Ramos (cell line): ENCODE data around the gene NDUFA11.
"Not testable (repeated sequence)": the region's sequence is repeated elsewhere in the genome, so short reads cannot be mapped to it uniquely, and the experiment has no call there.

ENCODE experiments used
- in situ Hi-C: fragments of 300-500 bp; cut with MboI; formaldehyde crosslinking; loops from one replicate; pipeline ENCODE4 v1.14.3; 2022; ENCODE audit warnings: low sequenced_read_pairs; ENCODE audit not compliant: unreplicated experiment

Gene NDUFA11

DNA sequence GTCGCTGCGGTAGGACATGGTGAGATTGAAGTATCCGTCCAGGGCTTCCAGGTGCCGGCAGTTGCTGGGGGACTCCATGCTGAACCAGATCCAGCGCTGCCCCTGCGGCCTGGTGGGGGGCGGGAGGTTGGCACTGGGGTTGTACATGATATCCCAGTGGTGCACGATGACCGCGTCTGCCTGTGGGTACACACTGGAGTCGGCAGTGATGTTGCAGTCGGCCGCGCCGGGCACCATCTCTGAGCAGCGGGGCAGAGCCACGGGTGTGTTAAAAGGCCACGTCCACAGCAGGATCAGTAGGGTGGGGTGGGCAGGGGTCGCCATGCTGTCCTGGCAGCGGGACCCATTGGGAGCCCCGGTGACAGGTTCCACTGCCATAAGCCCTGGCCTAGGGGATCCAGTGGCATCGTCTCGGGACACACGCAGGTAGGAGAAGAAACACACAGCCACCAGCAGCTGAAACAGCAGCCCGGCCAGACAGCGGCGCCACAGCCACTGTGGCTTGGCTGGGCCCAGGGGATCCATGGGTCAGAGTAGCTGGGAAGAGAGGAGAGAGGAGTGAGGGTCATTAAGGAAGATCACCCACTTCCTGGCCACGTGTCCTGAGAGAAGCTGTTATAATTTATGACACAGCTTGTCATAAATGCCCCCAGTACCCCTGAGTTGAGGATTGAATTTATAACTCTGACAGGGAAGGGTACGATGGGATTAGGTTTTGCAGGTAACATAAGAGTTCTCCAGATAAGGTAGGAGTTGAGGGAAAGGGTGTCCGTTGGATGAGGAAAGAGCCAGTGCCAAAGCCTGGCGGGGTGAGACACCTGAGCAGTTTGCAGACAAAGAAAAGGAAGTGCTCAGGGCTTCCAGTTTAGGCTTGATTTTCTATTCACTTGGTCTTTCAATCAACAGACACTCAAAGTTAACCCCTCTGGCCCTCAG lies 36.1 kb downstream of the NDUFA11 start:
- in situ Hi-C loops, result no loop called here

GRCh38 chr19:5865772-5866171 lies 37.8 kb downstream of the NDUFA11 start:
- in situ Hi-C loops, result no loop called here

DNA sequence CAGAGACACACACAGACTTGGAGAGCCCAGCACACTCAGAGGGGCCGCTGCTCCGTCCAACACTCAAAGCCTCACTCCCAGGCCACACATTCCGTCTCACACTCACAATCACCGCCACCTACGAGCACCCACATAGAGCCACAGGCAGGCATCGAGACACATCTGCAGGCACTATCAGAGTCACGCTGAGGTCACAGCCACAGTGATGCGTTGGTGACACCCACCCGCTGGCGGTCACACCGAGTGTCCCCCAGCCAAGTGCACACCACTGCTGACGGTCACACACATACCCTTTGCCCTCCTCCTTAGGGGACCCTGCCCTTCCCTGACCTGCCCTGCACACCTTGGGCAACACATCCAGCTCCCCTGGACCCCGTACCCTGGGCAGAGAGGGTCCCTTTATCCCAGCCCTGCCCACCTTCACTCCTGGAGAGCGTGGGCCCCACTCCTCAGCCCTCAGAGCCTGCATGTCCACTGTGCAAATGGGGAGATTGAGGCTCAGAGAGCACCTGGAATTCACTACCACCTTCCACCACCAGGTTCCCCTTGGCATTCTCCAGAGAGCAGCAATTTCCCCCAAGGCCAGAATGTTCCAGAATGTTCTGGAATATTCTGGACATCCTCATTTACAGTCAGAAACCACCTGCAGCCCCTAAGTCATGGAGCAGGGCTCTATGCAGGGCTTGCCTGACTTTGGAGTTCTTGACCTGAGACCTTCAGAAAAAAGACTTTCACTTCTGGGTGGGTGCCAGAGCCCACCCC lies 38.7 kb downstream of the NDUFA11 start:
- in situ Hi-C loops, result no loop called here

GRCh38 chr19:5864013-5864720 lies 39.4 kb downstream of the NDUFA11 start:
- in situ Hi-C loops, result no loop called here

- in situ Hi-C loops, result no loop called here
Observed at GRCh38 chr19:5863030-5863665, 40.4 kb downstream of the NDUFA11 start.

GRCh38 chr19:5857203-5858081 lies 46.1 kb downstream of the NDUFA11 start:
- in situ Hi-C loops, result no loop called here

DNA sequence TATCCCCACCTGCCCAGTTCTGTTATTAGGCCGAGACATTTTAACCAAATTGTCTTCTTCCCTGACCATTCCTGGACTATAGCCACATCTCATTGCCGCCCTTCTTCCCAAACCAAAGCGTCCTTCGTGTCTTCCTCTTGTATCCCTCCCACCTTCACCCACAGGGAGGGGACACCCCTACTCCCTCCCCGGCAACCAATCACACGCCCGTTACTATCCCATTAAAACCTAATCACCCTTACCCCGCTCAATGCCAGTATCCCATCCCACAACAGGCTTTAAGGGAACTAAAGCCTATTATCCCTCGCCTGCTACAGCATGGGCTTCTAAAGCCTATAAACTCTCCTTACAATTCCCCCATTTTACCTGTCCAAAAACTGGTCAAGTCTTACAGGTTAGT lies 48.4 kb downstream of the NDUFA11 start:
- in situ Hi-C loops, result not testable (repeated sequence)

DNA sequence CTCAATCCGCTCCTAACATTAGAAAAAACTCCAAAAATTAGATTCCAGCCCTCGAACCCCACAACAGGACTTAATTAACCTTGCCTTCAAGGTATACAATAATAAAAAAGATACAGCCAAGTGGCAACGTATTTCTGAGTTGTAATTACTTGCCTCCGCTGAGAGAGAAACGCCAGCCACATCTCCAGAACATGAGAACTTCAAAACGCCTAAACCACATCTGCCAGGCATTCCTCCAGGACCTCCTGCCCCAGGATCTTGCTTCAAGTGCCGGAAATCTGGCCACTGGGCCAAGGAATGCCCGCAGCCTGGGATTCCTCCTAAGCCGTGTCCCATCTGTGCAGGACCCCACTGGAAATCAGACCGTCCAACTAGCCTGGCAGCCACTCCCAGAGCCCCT lies 49.5 kb downstream of the NDUFA11 start:
- in situ Hi-C loops, result not testable (repeated sequence)

- in situ Hi-C loops, result no loop called here
Observed at GRCh38 chr19:5851302-5851701, 52.3 kb downstream of the NDUFA11 start, which contains the start of gene FUT3. FUT3 (minus strand) TSS chr19:5851449.

GRCh38 chr19:5850743-5851293 lies 52.8 kb downstream of the NDUFA11 start:
- in situ Hi-C loops, result no loop called here

DNA sequence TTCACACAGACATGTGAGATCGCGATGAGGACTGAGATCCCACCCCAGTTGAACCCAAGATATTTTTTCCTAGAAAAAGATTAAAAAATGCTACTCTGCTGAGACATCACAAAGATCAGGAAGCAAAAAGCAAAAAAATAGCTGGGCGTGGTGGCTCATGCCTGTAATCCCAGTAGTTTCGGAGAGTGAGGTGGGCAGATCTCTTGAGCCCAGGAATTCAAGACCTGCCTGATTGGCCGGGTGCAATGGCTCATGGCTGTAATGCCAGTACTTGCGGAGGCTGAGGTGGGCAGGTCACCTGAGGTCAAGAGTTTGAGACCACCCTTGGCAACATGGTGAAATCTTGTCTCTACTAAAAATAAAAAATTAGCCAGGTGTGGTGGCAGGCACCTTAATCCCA lies 53.4 kb downstream of the NDUFA11 start:
- in situ Hi-C loops, result no loop called here

- in situ Hi-C loops, result not testable (repeated sequence)
Observed at GRCh38 chr19:5848621-5849020, 55.0 kb downstream of the NDUFA11 start.

GRCh38 chr19:5847846-5848245 lies 55.7 kb downstream of the NDUFA11 start:
- in situ Hi-C loops, result not testable (repeated sequence)
